Femur (tissue), 1 donor: ENCODE measurements around the gene TNIK.
"Not testable (repeated sequence)": the region's sequence is repeated elsewhere in the genome, so short reads cannot be mapped to it uniquely, and the experiment has no call there.

Experiments
- DNase-seq: peaks from one replicate; pipeline ENCODE4 v3.0.0-alpha.2; 2017

TNIK gene

GRCh38 chr3:171383206-171384018, 76.8 kb downstream of the TNIK start:
- no peak for DNase-seq

GRCh38 chr3:171382347-171382746, 77.9 kb downstream of the TNIK start:
- DNase-seq = not testable (repeated sequence)

GRCh38 chr3:171380711-171381425, 79.3 kb downstream of the TNIK start:
- DNase-seq = no peak

GRCh38 chr3:171379961-171380483, 80.2 kb downstream of the TNIK start:
- DNase-seq = no peak

- DNase-seq = no peak
These were observed 80.9 kb downstream of the TNIK start for GRCh38 chr3:171379281-171379680.

- no peak for DNase-seq
These were observed 81.6 kb downstream of the TNIK start for GRCh38 chr3:171378586-171378985.

- DNase-seq = no peak
These were observed 82.3 kb downstream of the TNIK start for GRCh38 chr3:171377859-171378258.

GRCh38 chr3:171376596-171376947, 83.6 kb downstream of the TNIK start:
- no peak for DNase-seq

GRCh38 chr3:171375666-171376595, 84.3 kb downstream of the TNIK start:
- DNase-seq = no peak

GRCh38 chr3:171374661-171375285, 85.4 kb downstream of the TNIK start:
- DNase-seq = no peak

- DNase-seq = no peak
These were observed 85.9 kb downstream of the TNIK start for GRCh38 chr3:171374260-171374659.

- DNase-seq = no peak
These were observed 86.5 kb downstream of the TNIK start for GRCh38 chr3:171373711-171374110.

- DNase-seq = no peak
These were observed 87.5 kb downstream of the TNIK start for GRCh38 chr3:171372694-171373093.

GRCh38 chr3:171371354-171371753, 88.9 kb downstream of the TNIK start:
- DNase-seq = no peak

GRCh38 chr3:171369156-171369555, 91.0 kb downstream of the TNIK start:
- no peak for DNase-seq

- DNase-seq = not testable (repeated sequence)
These were observed 93.5 kb downstream of the TNIK start for GRCh38 chr3:171366738-171367137.

GRCh38 chr3:171366043-171366442, 94.2 kb downstream of the TNIK start:
- DNase-seq = no peak

GRCh38 chr3:171365489-171365888, 94.7 kb downstream of the TNIK start:
- peak; percentile 61 for DNase-seq

- no peak for DNase-seq
These were observed 95.7 kb downstream of the TNIK start for GRCh38 chr3:171364500-171364899.

- DNase-seq = no peak
These were observed 97.0 kb downstream of the TNIK start for GRCh38 chr3:171363202-171363601.

- DNase-seq = no peak
These were observed 97.6 kb downstream of the TNIK start for GRCh38 chr3:171362575-171362974.

GRCh38 chr3:171358881-171359198, 101.4 kb downstream of the TNIK start:
- DNase-seq = no peak
